Chondrocyte (in vitro differentiated cells): ENCODE results near the gene IL12RB2. TPM values are rescaled to one million over a fixed set of nuclear protein-coding genes. Genes with fewer than 3 reads are reported as not detected.

Experiments used
- DNase-seq: peaks from one replicate; pipeline ENCODE4 v3.0.0; 2021; ENCODE audit warnings: mixed read lengths, low spot score
- H3K27ac Mint-ChIP-seq: one replicate; pipeline ENCODE4 v1.8.0; 2021; ENCODE audit warnings: mild to moderate bottlenecking, moderate library complexity, mixed read lengths; ENCODE audit not compliant: unreplicated experiment
- H3K27me3 Mint-ChIP-seq: 2 replicates; pipeline ENCODE4 v1.8.0; 2021; ENCODE audit warnings: low read depth, mixed read lengths
- H3K36me3 Mint-ChIP-seq: 2 replicates; pipeline ENCODE4 v1.8.0; 2021; ENCODE audit warnings: low read depth, mixed read lengths
- H3K4me1 Mint-ChIP-seq: 2 replicates; pipeline ENCODE4 v1.8.0; 2021; ENCODE audit warnings: low read depth, mild to moderate bottlenecking, mixed read lengths
- H3K4me3 Mint-ChIP-seq: one replicate; pipeline ENCODE4 v1.8.0; 2021; ENCODE audit warnings: mild to moderate bottlenecking, moderate library complexity, mixed read lengths; ENCODE audit not compliant: unreplicated experiment
- H3K9me3 Mint-ChIP-seq: 2 replicates; pipeline ENCODE4 v1.8.0; 2021; ENCODE audit warnings: low read depth, mixed read lengths
- CTCF ChIP-seq: fragments of 200-600 bp; sonication (generic); IDR thresholded peaks from 2 replicates; pipeline ENCODE4 v1.5.0; 2021; ENCODE audit warnings: antibody characterized with exemption, mild to moderate bottlenecking, moderate library complexity
- total RNA-seq: library from RNA; stranded (reverse); gene quantifications from 3 replicates; pipeline ENCODE4 v1.2.1, GENCODE V29; 2021

IL12RB2 gene
- total RNA-seq, 1 donor from 2014 or later = not detected

- no peak for TF ChIP-seq CTCF
- no peaks in the 10 kb centered on the region for H3K36me3 Mint-ChIP-seq
- H3K27ac Mint-ChIP-seq = no peak overlapping the region
- H3K27me3 Mint-ChIP-seq = peaks cover 25% of the 10 kb centered on the region
- H3K4me1 Mint-ChIP-seq = peaks cover 11% of the 10 kb centered on the region
- DNase-seq = no peak
- no peaks in the 10 kb centered on the region for H3K9me3 Mint-ChIP-seq
- H3K4me3 Mint-ChIP-seq = no peak overlapping the region
Measured at GRCh38 chr1:67298762-67299161, 8.9 kb upstream of the IL12RB2 start.

GRCh38 chr1:67299296-67299695 is 8.4 kb upstream of the IL12RB2 start:
- H3K27me3 Mint-ChIP-seq = peaks cover 27% of the 10 kb centered on the region
- peaks cover 9% of the 10 kb centered on the region for H3K4me1 Mint-ChIP-seq
- H3K4me3 Mint-ChIP-seq = no peak overlapping the region
- TF ChIP-seq CTCF = no peak
- no peaks in the 10 kb centered on the region for H3K36me3 Mint-ChIP-seq
- H3K9me3 Mint-ChIP-seq = no peaks in the 10 kb centered on the region
- DNase-seq = no peak
- H3K27ac Mint-ChIP-seq = no peak overlapping the region

- Mint-ChIP-seq H3K27me3 (peaks cover 29% of the 10 kb centered on the region), H3K4me3 (no peak overlapping the region), H3K27ac (no peak overlapping the region), H3K9me3 (no peaks in the 10 kb centered on the region), H3K4me1 (peaks cover 9% of the 10 kb centered on the region), H3K36me3 (no peaks in the 10 kb centered on the region)
- no peak for DNase-seq
- TF ChIP-seq CTCF = no peak
Measured at GRCh38 chr1:67300561-67300960, 7.1 kb upstream of the IL12RB2 start.

- H3K27ac Mint-ChIP-seq = no peak overlapping the region
- peaks cover 30% of the 10 kb centered on the region for H3K27me3 Mint-ChIP-seq
- no peaks in the 10 kb centered on the region for H3K36me3 Mint-ChIP-seq
- DNase-seq = no peak
- no peak overlapping the region for H3K4me3 Mint-ChIP-seq
- peaks cover 15% of the 10 kb centered on the region for H3K4me1 Mint-ChIP-seq
- no peaks in the 10 kb centered on the region for H3K9me3 Mint-ChIP-seq
- TF ChIP-seq CTCF = no peak
Measured at GRCh38 chr1:67304023-67304422, 3.6 kb upstream of the IL12RB2 start.

- no peaks in the 10 kb centered on the region for H3K36me3 Mint-ChIP-seq
- no peak for TF ChIP-seq CTCF
- no peak for DNase-seq
- H3K27ac Mint-ChIP-seq = no peak overlapping the region
- no peak overlapping the region for H3K4me3 Mint-ChIP-seq
- no peaks in the 10 kb centered on the region for H3K9me3 Mint-ChIP-seq
- H3K27me3 Mint-ChIP-seq = peaks cover 31% of the 10 kb centered on the region
- H3K4me1 Mint-ChIP-seq = peaks cover 6% of the 10 kb centered on the region
Measured at GRCh38 chr1:67306547-67306946, 1.1 kb upstream of the IL12RB2 start.
